HepG2 (cell line): ENCODE measurements around the gene AOX1. TPM values are rescaled to one million over a fixed set of nuclear protein-coding genes. Genes with fewer than 3 reads are reported as not detected.

Experiments
- ATAC-seq: fragments of 200-7000 bp; cut with Tn5 transposase; 3 replicates; pipeline ENCODE4 v1.9.1; 2020; ENCODE audit warnings: mild to moderate bottlenecking, moderate library complexity
- BruUV-seq: library from RNA; stranded (reverse); fragments of 400-500 nt; replicated peaks from 2 replicates; lab custom pipeline; 2021; lab: Mats Ljungman, UMichigan
- CTCF ChIA-PET: fragments of 300-600 bp; formaldehyde crosslinking; extraction: SDS; loops from one replicate; lab custom pipeline; 2021; ENCODE audit warnings: low total read pairs, inconsistent platforms, low intra/inter-chr PET ratio; lab: Yijun Ruan, JAX
- POLR2A ChIA-PET: fragments of 350-600 bp; sonication (Branson Sonifier 250); formaldehyde crosslinking; loops from one replicate; lab custom pipeline; 2020; ENCODE audit warnings: antibody characterized with exemption, inconsistent platforms; lab: Yijun Ruan, JAX
- DNase-seq: peaks from one replicate; pipeline ENCODE4 v3.0.0-alpha.2; 2015; ENCODE audit warnings: low spot score
- FAIRE-seq: peaks from 3 replicates; lab custom pipeline; 2011; peaks lifted over from hg19 to GRCh38; lab: Jason Lieb, UNC
- H2AFZ ChIP-seq: one replicate; pipeline ENCODE4 v1.6.1; 2011; ENCODE audit warnings: low read length, inconsistent platforms
- H3K27ac ChIP-seq: fragments of 300-600 bp; 3 replicates; pipeline ENCODE4 v1.8.0; 2011; ENCODE audit warnings: mixed run types, mild to moderate bottlenecking, mixed read lengths, low read length, inconsistent platforms; ENCODE audit not compliant: insufficient read depth; ENCODE audit errors: extremely low read length
- H3K27me3 ChIP-seq, 2 experiments: fragments of 200-600 bp in 1 of 2; 2 replicates in 1 of 2; 3 replicates in 1 of 2; pipeline versions ENCODE4 v1.6.0 to v1.8.0; 2011; ENCODE audit warnings: low read length in 2 of 2, mild to moderate bottlenecking in 2 of 2, moderate library complexity in 2 of 2, inconsistent platforms in 1 of 2; ENCODE audit not compliant: insufficient read depth in 2 of 2, control insufficient read depth in 1 of 2
- H3K36me3 ChIP-seq, 2 experiments: fragments of 200-600 bp in 1 of 2; replicated peaks in 1 of 2; 2 replicates in 1 of 2; 3 replicates in 1 of 2; pipeline versions ENCODE4 v1.5.1 to v1.8.0; 2011; ENCODE audit warnings: low read length in 2 of 2, inconsistent platforms in 1 of 2; ENCODE audit not compliant: insufficient read depth in 2 of 2, control insufficient read depth in 1 of 2
- H3K4me1 ChIP-seq: 2 replicates; pipeline ENCODE4 v1.5.1; 2012; ENCODE audit warnings: low read length, inconsistent platforms; ENCODE audit not compliant: insufficient read depth
- H3K4me2 ChIP-seq: 2 replicates; pipeline ENCODE4 v1.6.0; 2011; ENCODE audit warnings: low read depth, low read length, inconsistent platforms
- H3K4me3 ChIP-seq, 3 experiments: fragments of 200-600 bp in 1 of 3; sonication (generic), shearing (Covaris generic) in 1 of 3; replicated peaks in 1 of 3; 2 replicates each; pipeline ENCODE4 v1.5.1; 2011 to 2016; ENCODE audit warnings: low read length in 3 of 3, inconsistent platforms in 2 of 3, low read depth in 2 of 3, mild to moderate bottlenecking in 2 of 3, control low read depth in 1 of 3, mixed read lengths in 1 of 3; ENCODE audit not compliant: insufficient read depth in 1 of 3
- H3K79me2 ChIP-seq: one replicate; pipeline ENCODE4 v1.6.1; 2011; ENCODE audit warnings: low read length, inconsistent platforms; ENCODE audit not compliant: insufficient read depth
- H3K9ac ChIP-seq: 2 replicates; pipeline ENCODE4 v1.6.0; 2011; ENCODE audit warnings: mild to moderate bottlenecking, low read depth, low read length, inconsistent platforms; ENCODE audit not compliant: insufficient read depth
- H3K9me3 ChIP-seq: 2 replicates; pipeline ENCODE4 v1.5.1; 2012; ENCODE audit warnings: mild to moderate bottlenecking, low read length
- H4K20me1 ChIP-seq: 2 replicates; pipeline ENCODE4 v1.6.0; 2011; ENCODE audit warnings: inconsistent platforms, mild to moderate bottlenecking, low read length, moderate library complexity; ENCODE audit not compliant: insufficient read depth
- ATF7 ChIP-seq, 2 experiments: fragments of 450-650 bp in 1 of 2; sonication (generic) in 1 of 2; formaldehyde crosslinking in 1 of 2; IDR thresholded peaks; 2 replicates each; pipeline versions ENCODE4 v1.4.0 to v1.6.1; 2016 to 2020; ENCODE audit warnings: antibody characterized with exemption in 1 of 2, mild to moderate bottlenecking in 1 of 2, missing genetic modification reagents in 1 of 2
- CEBPB ChIP-seq: IDR thresholded peaks from 2 replicates; pipeline ENCODE4 v1.6.1; 2011; ENCODE audit warnings: low read depth, low read length, improper control_type of control experiment, borderline replicate concordance
- CEBPG ChIP-seq: IDR thresholded peaks from 2 replicates; pipeline ENCODE4 v1.6.1; 2016
- FOXA3 ChIP-seq: IDR thresholded peaks from 2 replicates; pipeline ENCODE4 v1.6.1; 2016; ENCODE audit warnings: missing genetic modification reagents, missing compliant biosample characterization
- FOXP1 ChIP-seq, 2 experiments: fragments of 450-650 bp in 1 of 2; IDR thresholded peaks; 2 replicates each; pipeline ENCODE4 v1.6.1; 2017 to 2018; ENCODE audit warnings: antibody characterized with exemption in 1 of 2
- GATAD2A ChIP-seq: IDR thresholded peaks from 2 replicates; pipeline ENCODE4 v1.6.1; 2016
- HMG20A ChIP-seq: IDR thresholded peaks from 2 replicates; pipeline ENCODE4 v1.6.1; 2016; ENCODE audit warnings: borderline replicate concordance
- HNF4A ChIP-seq: sonication (generic); formaldehyde crosslinking; IDR thresholded peaks from 2 replicates; pipeline ENCODE4 v1.4.0; 2020; ENCODE audit warnings: missing genetic modification reagents
- HOMEZ ChIP-seq: IDR thresholded peaks from 2 replicates; pipeline ENCODE4 v1.6.1; 2016; ENCODE audit warnings: low read depth
- MTF1 ChIP-seq: sonication (generic); formaldehyde crosslinking; IDR thresholded peaks from 2 replicates; pipeline ENCODE4 v1.5.0; 2020; ENCODE audit warnings: missing genetic modification reagents
- PPARG ChIP-seq: conservative IDR thresholded peaks from 2 replicates; pipeline ENCODE4 v1.6.1; 2016; ENCODE audit warnings: missing biosample characterization, missing genetic modification reagents
- SAP130 ChIP-seq: IDR thresholded peaks from 2 replicates; pipeline ENCODE4 v1.6.1; 2016; ENCODE audit warnings: low read depth
- SOX6 ChIP-seq, 2 experiments: fragments of 450-650 bp in 1 of 2; sonication (generic) in 1 of 2; formaldehyde crosslinking in 1 of 2; IDR thresholded peaks; 2 replicates each; pipeline versions ENCODE4 v1.4.0 to v1.6.1; 2017 to 2020; ENCODE audit warnings: antibody characterized with exemption in 1 of 2, mild to moderate bottlenecking in 1 of 2, missing genetic modification reagents in 1 of 2
- ZNF331 ChIP-seq: sonication (generic); formaldehyde crosslinking; IDR thresholded peaks from 2 replicates; pipeline ENCODE4 v1.4.0; 2020; ENCODE audit warnings: missing genetic modification reagents
- ZNF570 ChIP-seq: sonication (generic); formaldehyde crosslinking; IDR thresholded peaks from 2 replicates; pipeline ENCODE4 v1.4.0; 2020; ENCODE audit warnings: mild to moderate bottlenecking, missing genetic modification reagents, borderline replicate concordance
- ZNF644 ChIP-seq: IDR thresholded peaks from 2 replicates; pipeline ENCODE4 v1.6.1; 2016; ENCODE audit warnings: low read depth
- whole genome bisulfite sequencing: methylation state at CpG from one replicate; pipeline ENCODE4 v1.1.6; 2017; ENCODE audit warnings: low lambda C conversion rate; 5-methylcytosine and 5-hydroxymethylcytosine counted together
- in situ Hi-C: cut with HindIII; loops from 2 replicates; pipeline ENCODE4 v1.10.0; 2017; ENCODE audit warnings: low pct_unique_long_range_greater_than_20kb; ENCODE audit not compliant: extremely low pct_ligation_motif_present
- intact Hi-C: fragments of 100-400 bp; cut with micrococcal nuclease; formaldehyde crosslinking; loops from one replicate; pipeline ENCODE4 v1.10.0; 2022; ENCODE audit not compliant: unreplicated experiment
- polyA plus RNA-seq, 8 experiments: library from polyadenylated mRNA; depleted of rRNA in 3 of 8; stranded (reverse) in 7 of 8; unstranded in 1 of 8; fragments of >200 nt; fragmentation: Illumina TruSeq in 4 of 8; extraction: Trizol in 4 of 8; gene quantifications; 2 replicates each; pipeline versions ENCODE4 v1.2.1 to v1.2.3, GENCODE V29; 2011 to 2016; ENCODE audit warnings: low read depth in 4 of 8, missing spikeins in 1 of 8, mixed read lengths in 1 of 8; ENCODE audit not compliant: insufficient read depth in 1 of 8
- total RNA-seq, 5 experiments: library from RNA; depleted of rRNA; stranded (reverse); fragments of >200 nt; fragmentation: Illumina TruSeq; extraction: Trizol; gene quantifications; 2 replicates each; pipeline ENCODE4 v1.2.3, GENCODE V29; 2016; ENCODE audit warnings: low read depth in 1 of 5
- TF ChIP-seq, protein P1 (sequence below): IDR thresholded peaks from 2 replicates; pipeline ENCODE4 v1.6.1; 2018; ENCODE audit warnings: missing genetic modification reagents
- TF ChIP-seq, protein P2 (sequence below): IDR thresholded peaks from 2 replicates; pipeline ENCODE4 v1.6.1; 2016
- TF ChIP-seq, protein P3 (sequence below): sonication (generic); formaldehyde crosslinking; IDR thresholded peaks from 2 replicates; pipeline ENCODE4 v1.4.0; 2020; ENCODE audit warnings: missing genetic modification reagents

AOX1 gene
- total and polyA plus RNA-seq, 2 of the 13 experiments (the other 11 are each of a cell fraction or from before 2014, with no cell fraction given), result 9.2 to 18.0 TPM

- ChIA-PET POLR2A (interaction anchor here (2.5 to 2.8 kb wide), 2 partner anchors 17 to 80 kb away, joined by 7 to 11 read pairs; partner anchors contain the start of gene AOX1), CTCF (no interaction called here)
- intact Hi-C loops, result no loop called here
- no peaks in the 10 kb centered on the region for H3K79me2 ChIP-seq
- in situ Hi-C loops, result no loop called here
- no peak overlapping the region for H3K9ac ChIP-seq
- H3K4me1 ChIP-seq, result peaks cover 18% of the 10 kb centered on the region
- H4K20me1 ChIP-seq, result no peaks in the 10 kb centered on the region
- WGBS, result 56% methylated on average over 2 of the region's 2 CpGs
- no peaks in the 10 kb centered on the region for H3K9me3 ChIP-seq
- no peak overlapping the region for H2AFZ ChIP-seq
- H3K27ac ChIP-seq, result peak overlapping the region; percentile 1
- no peak overlapping the region for H3K4me3 ChIP-seq
- peak; percentile 33 for DNase-seq
- no TSS peak for BruUV-seq
- no peak overlapping the region for H3K4me2 ChIP-seq
- ATAC-seq, result peak; percentile 75
- no peaks in the 10 kb centered on the region; a peak in 1 of 5 replicates for H3K27me3 ChIP-seq
- FAIRE-seq, result peak; percentile 59
- H3K36me3 ChIP-seq, result no peaks in the 10 kb centered on the region
- no peak for TF ChIP-seq MTF1 (CRISPR knock-in tag)
- TF ChIP-seq SOX6 (IDR thresholded peaks at IDR 0.05), result no peak
- 0 out of 2 replicates have a peak, but pooled peaks have one; percentile 11 for TF ChIP-seq SOX6 (CRISPR knock-in tag; IDR thresholded peaks at IDR 0.05)
- 0 out of 2 replicates have a peak, but pooled peaks have one; percentile 27 for TF ChIP-seq PPARG
- TF ChIP-seq ZNF644 (CRISPR knock-in tag), result peak; percentile 49; the same call in 1 of the 2 replicates
- peak; percentile 58; the same call in 1 of the 2 replicates for TF ChIP-seq HOMEZ (CRISPR knock-in tag)
- TF ChIP-seq CEBPB, result peak; percentile 46; the same call in 1 of the 2 replicates
- TF ChIP-seq CEBPG, result peak; percentile 33; the same call in 1 of the 2 replicates
- TF ChIP-seq ATF7 (IDR thresholded peaks at IDR 0.05), result peak; percentile 26; the same call in 1 of the 2 replicates
- no peak for TF ChIP-seq ATF7 (CRISPR knock-in tag; IDR thresholded peaks at IDR 0.05)
- TF ChIP-seq, protein P1, sequence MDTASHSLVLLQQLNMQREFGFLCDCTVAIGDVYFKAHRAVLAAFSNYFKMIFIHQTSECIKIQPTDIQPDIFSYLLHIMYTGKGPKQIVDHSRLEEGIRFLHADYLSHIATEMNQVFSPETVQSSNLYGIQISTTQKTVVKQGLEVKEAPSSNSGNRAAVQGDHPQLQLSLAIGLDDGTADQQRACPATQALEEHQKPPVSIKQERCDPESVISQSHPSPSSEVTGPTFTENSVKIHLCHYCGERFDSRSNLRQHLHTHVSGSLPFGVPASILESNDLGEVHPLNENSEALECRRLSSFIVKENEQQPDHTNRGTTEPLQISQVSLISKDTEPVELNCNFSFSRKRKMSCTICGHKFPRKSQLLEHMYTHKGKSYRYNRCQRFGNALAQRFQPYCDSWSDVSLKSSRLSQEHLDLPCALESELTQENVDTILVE (CRISPR knock-in tag), result no peak
- TF ChIP-seq ZNF331 (CRISPR knock-in tag), result 0 out of 2 replicates have a peak, but pooled peaks have one; percentile 20
- peak; percentile 45; the same call in 1 of the 2 replicates for TF ChIP-seq GATAD2A (CRISPR knock-in tag)
- TF ChIP-seq HMG20A (CRISPR knock-in tag), result 0 out of 2 replicates have a peak, but pooled peaks have one; percentile 20
- TF ChIP-seq, protein P2, sequence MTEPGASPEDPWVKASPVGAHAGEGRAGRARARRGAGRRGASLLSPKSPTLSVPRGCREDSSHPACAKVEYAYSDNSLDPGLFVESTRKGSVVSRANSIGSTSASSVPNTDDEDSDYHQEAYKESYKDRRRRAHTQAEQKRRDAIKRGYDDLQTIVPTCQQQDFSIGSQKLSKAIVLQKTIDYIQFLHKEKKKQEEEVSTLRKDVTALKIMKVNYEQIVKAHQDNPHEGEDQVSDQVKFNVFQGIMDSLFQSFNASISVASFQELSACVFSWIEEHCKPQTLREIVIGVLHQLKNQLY, result no peak
- TF ChIP-seq HNF4A (CRISPR knock-in tag), result peak; percentile 51; the same call in 1 of the 2 replicates
- TF ChIP-seq, protein P3, sequence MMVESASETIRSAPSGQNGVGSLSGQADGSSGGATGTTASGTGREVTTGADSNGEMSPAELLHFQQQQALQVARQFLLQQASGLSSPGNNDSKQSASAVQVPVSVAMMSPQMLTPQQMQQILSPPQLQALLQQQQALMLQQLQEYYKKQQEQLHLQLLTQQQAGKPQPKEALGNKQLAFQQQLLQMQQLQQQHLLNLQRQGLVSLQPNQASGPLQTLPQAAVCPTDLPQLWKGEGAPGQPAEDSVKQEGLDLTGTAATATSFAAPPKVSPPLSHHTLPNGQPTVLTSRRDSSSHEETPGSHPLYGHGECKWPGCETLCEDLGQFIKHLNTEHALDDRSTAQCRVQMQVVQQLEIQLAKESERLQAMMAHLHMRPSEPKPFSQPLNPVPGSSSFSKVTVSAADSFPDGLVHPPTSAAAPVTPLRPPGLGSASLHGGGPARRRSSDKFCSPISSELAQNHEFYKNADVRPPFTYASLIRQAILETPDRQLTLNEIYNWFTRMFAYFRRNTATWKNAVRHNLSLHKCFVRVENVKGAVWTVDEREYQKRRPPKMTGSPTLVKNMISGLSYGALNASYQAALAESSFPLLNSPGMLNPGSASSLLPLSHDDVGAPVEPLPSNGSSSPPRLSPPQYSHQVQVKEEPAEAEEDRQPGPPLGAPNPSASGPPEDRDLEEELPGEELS (CRISPR knock-in tag), result 0 out of 2 replicates have a peak, but pooled peaks have one; percentile 28
- peak; percentile 37; the same call in 1 of the 2 replicates for TF ChIP-seq FOXA3
- TF ChIP-seq SAP130, result peak; percentile 17; the same call in 1 of the 2 replicates
- TF ChIP-seq ZNF570 (CRISPR knock-in tag), result peak; percentile 93; the same call in 1 of the 2 replicates
- TF ChIP-seq FOXP1 (IDR thresholded peaks at IDR 0.05), result no peak
- TF ChIP-seq FOXP1 (CRISPR knock-in tag; IDR thresholded peaks at IDR 0.05), result peak; percentile 42; the same call in 1 of the 2 replicates
Measured at GRCh38 chr2:200665626-200666453, 80.0 kb downstream of the AOX1 start.
